Skeletal muscle satellite cell (primary cell): ENCODE data around the gene BORCS6.

Source experiments
- H3K27me3 ChIP-seq: 2 replicates; pipeline ENCODE4 v1.7.0; 2013; ENCODE audit warnings: low read length; ENCODE audit not compliant: control insufficient read depth, insufficient read depth
- H3K36me3 ChIP-seq: 2 replicates; pipeline ENCODE4 v1.7.0; 2013; ENCODE audit warnings: mild to moderate bottlenecking, control low read depth, low read length; ENCODE audit not compliant: insufficient read depth
- H3K4me1 ChIP-seq: 2 replicates; pipeline ENCODE4 v1.7.0; 2013; ENCODE audit warnings: low read length; ENCODE audit not compliant: control insufficient read depth, insufficient read depth
- H3K4me2 ChIP-seq: 2 replicates; pipeline ENCODE4 v1.7.0; 2013; ENCODE audit warnings: mild to moderate bottlenecking, low read length
- H3K4me3 ChIP-seq: 2 replicates; pipeline ENCODE4 v1.7.0; 2013; ENCODE audit warnings: low read length
- H3K9ac ChIP-seq: 2 replicates; pipeline ENCODE4 v1.7.0; 2013; ENCODE audit warnings: mild to moderate bottlenecking, low read depth, low read length, moderate library complexity
- H3K9me3 ChIP-seq: replicated peaks from 2 replicates; pipeline ENCODE4 v1.7.0; 2013; ENCODE audit warnings: mild to moderate bottlenecking, control low read depth, low read length

BORCS6 gene

DNA sequence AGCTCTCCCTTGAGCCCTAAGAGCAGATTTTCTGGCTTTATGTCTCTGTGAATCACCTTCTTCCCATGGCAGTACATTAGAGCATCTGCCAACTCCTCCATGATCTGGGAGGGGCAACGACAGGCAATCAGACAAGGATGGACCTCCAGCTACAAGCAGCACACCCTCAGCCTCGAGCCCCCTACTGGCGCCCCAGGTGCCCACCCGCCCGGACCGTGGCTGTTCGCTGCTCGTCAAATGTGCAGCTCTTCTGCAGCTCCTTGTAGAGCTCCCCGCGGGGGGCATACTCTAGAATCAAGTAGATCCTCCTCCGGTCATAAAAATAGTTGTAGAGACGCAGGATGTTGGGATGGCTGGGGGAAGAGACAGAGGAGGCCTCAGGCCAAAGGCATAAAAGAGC lies 16.6 kb upstream of the BORCS6 start:
- H3K4me2 ChIP-seq = no peak overlapping the region
- H3K9ac ChIP-seq = no peak overlapping the region
- peaks cover 22% of the 10 kb centered on the region for H3K36me3 ChIP-seq
- no peaks in the 10 kb centered on the region for H3K27me3 ChIP-seq
- no peak overlapping the region for H3K4me3 ChIP-seq
- no peaks in the 10 kb centered on the region for H3K9me3 ChIP-seq
- H3K4me1 ChIP-seq = peaks cover 13% of the 10 kb centered on the region

- H3K9me3 ChIP-seq = no peaks in the 10 kb centered on the region
- no peaks in the 10 kb centered on the region for H3K27me3 ChIP-seq
- no peak overlapping the region for H3K4me3 ChIP-seq
- peaks cover 14% of the 10 kb centered on the region for H3K4me1 ChIP-seq
- no peak overlapping the region for H3K4me2 ChIP-seq
- H3K9ac ChIP-seq = no peak overlapping the region
- peaks cover 25% of the 10 kb centered on the region for H3K36me3 ChIP-seq
Measured at GRCh38 chr17:8204761-8205555, 15.0 kb upstream of the BORCS6 start.

DNA sequence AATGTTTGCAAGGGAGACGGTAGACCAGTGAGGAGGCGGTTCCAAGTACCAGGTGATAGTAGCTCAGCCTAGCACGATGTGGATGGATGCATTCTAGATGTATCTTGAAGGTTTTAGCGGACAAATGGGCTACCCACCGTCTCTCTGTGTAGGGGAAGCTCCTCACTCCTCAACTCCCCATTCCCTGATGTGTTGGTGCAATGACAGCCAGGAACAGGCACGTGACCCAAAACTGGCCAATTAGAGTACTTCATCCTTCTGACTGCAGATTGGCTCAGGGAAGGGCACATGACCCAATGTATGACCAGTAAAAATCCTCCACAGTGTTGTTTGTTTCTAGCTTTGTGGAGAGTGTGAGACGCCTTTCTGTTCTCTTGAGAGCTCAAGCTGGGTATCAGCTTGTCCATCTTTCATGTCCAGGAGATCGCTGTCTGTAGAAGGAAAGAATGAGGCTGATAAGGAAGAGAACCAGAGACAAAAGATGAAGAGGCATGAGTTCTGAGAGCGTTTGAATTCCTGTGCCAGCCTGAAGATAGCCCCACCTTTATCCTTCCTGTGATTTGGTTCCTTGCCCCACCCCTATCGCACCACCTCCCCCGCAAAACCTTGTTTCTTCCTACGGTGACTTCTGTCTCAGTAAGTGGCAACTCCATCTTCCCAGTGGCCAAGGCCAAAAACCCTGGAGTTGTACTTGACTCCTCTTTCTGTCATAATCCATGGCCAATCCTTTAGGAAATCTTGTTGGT lies 2.3 kb upstream of the BORCS6 start:
- Histone ChIP-seq H3K4me1 (peaks cover 39% of the 10 kb centered on the region), H3K9me3 (no peaks in the 10 kb centered on the region), H3K27me3 (no peaks in the 10 kb centered on the region), H3K4me2 (peak overlapping the region; percentile 74), H3K36me3 (no peaks in the 10 kb centered on the region), H3K9ac (peak overlapping the region; percentile 26), H3K4me3 (peak overlapping the region; percentile 40)

DNA sequence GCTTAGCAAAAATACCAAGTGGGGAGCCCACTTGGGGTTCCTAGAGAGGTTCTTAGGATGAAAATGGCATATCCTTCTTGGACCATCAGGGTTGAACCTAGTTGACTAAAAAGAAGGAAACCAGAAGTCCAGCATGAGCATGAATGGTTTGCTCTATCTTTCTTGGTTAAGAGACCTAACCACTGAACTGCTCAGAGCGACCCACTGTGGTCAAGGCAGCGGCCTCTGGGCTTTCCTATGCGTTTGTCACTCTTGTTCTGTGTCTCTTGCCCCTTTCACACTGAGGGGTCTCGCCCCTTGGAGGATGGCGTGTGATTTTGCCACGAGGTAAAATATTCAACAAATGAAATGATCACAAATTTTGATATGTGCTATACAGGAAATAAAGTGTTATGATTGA lies 526 bp upstream of the BORCS6 start:
- Histone ChIP-seq H3K4me3 (peak overlapping the region; percentile 59), H3K9me3 (no peaks in the 10 kb centered on the region), H3K36me3 (no peaks in the 10 kb centered on the region), H3K27me3 (no peaks in the 10 kb centered on the region), H3K4me2 (peak overlapping the region; percentile 76), H3K9ac (peak overlapping the region; percentile 40), H3K4me1 (peaks cover 28% of the 10 kb centered on the region)

GRCh38 chr17:8189041-8189710 lies 804 bp downstream of the BORCS6 start:
- Histone ChIP-seq H3K27me3 (no peaks in the 10 kb centered on the region), H3K4me1 (peaks cover 28% of the 10 kb centered on the region), H3K36me3 (no peaks in the 10 kb centered on the region), H3K4me3 (peak overlapping the region; percentile 87), H3K4me2 (peak overlapping the region; percentile 89), H3K9me3 (no peaks in the 10 kb centered on the region), H3K9ac (peak overlapping the region; percentile 87)

DNA sequence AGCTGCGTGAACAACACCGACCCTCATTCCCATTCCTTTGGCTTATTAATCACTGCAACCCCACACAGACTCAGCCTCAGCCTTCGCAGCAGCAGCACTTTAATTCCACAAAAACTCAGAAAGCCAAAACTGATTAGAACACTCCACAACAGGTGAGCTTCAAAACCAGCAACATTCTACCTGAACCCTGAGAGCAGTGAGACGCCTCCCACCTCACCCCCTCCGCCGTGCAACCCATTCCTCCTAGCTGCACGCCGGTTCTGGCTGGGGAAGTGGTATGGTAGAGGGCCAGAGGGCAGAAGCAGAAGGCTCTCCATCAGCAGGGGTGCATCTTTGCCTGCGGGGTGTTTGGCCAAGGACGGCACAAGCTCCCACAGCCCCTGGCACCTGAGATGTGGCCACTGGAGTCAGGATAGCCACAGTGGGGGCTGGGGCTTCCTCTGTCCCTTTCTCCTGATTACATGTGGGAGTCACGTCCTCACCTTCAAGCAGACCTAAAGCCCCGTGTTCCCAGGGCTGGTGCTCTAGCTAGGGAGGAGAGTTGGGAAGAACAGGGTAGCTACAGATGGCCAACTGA lies 1.6 kb downstream of the BORCS6 start:
- H3K9ac ChIP-seq = peak overlapping the region; percentile 87
- no peaks in the 10 kb centered on the region for H3K9me3 ChIP-seq
- H3K27me3 ChIP-seq = no peaks in the 10 kb centered on the region
- no peaks in the 10 kb centered on the region for H3K36me3 ChIP-seq
- peak overlapping the region; percentile 89 for H3K4me2 ChIP-seq
- peak overlapping the region; percentile 87 for H3K4me3 ChIP-seq
- H3K4me1 ChIP-seq = peaks cover 28% of the 10 kb centered on the region

DNA sequence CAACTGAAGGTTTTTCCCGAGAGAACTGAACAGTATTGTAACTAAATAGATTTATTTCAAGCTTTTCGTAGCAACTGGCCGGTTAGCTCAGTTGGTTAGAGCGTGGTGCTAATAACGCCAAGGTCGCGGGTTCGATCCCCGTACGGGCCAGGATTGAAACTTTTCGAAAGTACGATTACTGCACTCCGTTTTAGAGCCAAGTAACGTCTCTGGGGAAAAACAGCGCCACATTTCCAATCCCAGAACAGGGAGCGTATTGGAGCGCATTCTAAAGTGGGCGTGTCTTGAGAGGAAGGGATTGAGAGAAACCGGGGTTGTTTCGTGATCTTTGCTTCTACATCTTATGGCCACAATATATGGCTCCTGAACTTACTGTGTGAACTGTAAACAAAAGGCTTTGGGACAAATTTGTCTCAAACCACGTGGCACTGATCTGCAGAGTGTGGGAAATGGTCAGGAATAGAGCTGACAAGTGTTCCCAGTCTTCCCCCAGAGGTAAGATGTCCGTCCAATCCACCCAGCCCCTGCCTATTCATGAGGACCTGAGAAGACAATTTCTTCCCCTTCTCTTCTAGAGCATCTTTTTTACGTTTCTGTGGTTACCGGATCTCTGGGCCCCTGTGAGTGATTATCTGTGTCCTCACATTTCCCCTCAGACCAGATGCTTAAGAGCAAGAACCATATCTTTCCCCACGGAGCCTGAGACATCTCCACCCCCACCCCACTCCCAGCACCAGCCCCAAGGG lies 2.3 kb downstream of the BORCS6 start:
- Histone ChIP-seq H3K36me3 (no peaks in the 10 kb centered on the region), H3K9ac (peak overlapping the region; percentile 87), H3K4me1 (peaks cover 28% of the 10 kb centered on the region)

DNA sequence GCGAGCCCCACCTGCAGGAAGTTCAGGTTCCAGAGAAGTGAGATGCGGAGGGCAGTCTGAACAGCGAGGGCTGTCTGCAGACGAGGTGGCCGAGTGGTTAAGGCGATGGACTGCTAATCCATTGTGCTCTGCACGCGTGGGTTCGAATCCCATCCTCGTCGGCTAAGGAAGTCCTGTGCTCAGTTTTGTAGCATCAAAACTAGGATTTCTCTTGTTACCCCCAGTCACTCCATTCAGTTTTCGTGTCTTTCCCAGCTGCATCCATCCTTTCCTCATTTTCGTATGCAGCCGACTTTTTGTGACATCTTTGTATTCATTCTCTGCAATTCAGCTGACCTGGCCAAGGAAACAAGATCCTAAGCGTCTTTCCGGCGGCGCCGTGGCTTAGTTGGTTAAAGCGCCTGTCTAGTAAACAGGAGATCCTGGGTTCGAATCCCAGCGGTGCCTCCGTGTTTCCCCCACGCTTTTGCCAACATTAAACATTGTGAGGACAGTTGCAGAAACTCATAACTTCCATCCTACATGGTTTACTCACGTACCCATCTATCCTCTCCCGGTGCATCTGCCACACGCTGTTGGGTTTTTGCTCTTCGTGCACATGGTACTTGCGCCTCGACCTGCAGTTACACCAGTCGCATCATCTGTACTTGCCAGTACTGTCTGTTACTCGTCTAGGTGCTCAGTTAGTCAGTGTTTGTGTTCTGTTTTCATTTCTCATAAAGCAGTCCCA lies 3.0 kb downstream of the BORCS6 start:
- Histone ChIP-seq H3K9ac (peak overlapping the region; percentile 80), H3K9me3 (no peaks in the 10 kb centered on the region), H3K4me2 (peak overlapping the region; percentile 97), H3K4me3 (peak overlapping the region; percentile 93), H3K27me3 (no peaks in the 10 kb centered on the region), H3K4me1 (peaks cover 22% of the 10 kb centered on the region), H3K36me3 (no peaks in the 10 kb centered on the region)

More for the DNA sequence above, 2.3 kb downstream of the BORCS6 start:
- peak overlapping the region; percentile 93 for H3K4me3 ChIP-seq
- no peaks in the 10 kb centered on the region for H3K27me3 ChIP-seq
- peak overlapping the region; percentile 97 for H3K4me2 ChIP-seq
- no peaks in the 10 kb centered on the region for H3K9me3 ChIP-seq

DNA sequence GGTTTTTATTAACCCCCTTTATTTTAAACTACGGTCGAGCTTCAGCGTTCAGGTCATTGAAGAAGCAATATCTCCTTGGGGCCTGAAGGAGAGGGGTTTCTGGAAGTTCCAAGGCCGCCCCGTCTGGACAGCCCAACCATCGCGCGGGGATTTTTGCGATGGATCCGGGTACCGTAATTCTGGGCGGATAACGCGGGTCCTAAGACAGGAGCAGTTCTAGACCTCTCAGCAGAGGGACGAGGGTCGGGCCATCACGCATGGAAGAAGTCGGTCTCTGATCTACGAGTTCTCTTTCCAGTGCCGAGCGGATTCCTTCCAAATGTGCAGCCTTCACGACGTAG lies 3.6 kb downstream of the BORCS6 start:
- Histone ChIP-seq H3K4me2 (peak overlapping the region; percentile 97), H3K4me3 (peak overlapping the region; percentile 93), H3K9ac (peak overlapping the region; percentile 80), H3K36me3 (no peaks in the 10 kb centered on the region), H3K4me1 (peaks cover 22% of the 10 kb centered on the region), H3K27me3 (no peaks in the 10 kb centered on the region), H3K9me3 (no peaks in the 10 kb centered on the region)

DNA sequence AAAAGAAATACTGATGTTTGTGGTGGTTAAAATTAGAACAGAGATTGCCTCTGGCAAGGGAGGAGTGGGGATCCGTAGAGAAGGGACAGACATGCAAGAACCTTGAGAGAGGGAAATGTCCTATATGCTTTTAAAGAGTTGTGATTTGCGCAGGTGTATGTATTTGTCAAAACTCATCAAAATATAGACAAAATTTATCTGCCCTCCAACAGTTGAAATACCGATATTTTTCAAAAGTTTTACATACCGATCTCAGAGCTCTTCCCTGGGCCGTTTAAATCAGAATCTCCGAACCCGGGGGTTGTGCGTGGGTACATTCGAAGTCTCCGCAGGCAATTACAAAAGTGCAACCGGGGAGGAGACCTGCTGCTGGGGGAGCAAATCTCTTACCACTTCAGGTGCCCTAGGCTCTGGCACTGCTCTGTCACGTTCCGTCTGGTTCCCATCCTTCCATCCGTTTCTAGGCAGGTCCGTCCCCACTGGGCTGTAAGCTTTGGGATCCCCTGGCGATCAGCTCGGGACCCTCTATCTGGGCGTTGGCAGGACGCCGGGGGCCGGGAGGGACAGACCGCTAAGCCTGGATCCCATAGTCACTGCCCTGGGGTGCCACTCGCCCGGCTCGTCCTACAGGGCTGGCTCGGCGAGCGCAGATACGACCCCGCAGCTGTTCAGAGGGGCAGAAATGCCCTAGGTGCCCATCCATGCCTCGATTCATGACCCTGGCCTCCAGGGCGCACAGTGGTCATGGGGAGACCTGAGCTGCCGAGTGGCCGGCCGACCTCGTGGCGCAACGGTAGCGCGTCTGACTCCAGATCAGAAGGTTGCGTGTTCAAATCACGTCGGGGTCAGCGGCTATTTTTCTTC lies 4.2 kb downstream of the BORCS6 start:
- Histone ChIP-seq H3K27me3 (no peaks in the 10 kb centered on the region), H3K4me1 (peaks cover 21% of the 10 kb centered on the region), H3K4me3 (peak overlapping the region; percentile 93), H3K4me2 (peak overlapping the region; percentile 97), H3K9me3 (no peaks in the 10 kb centered on the region), H3K9ac (peak overlapping the region; percentile 80), H3K36me3 (no peaks in the 10 kb centered on the region)
